Activated CD4-positive, alpha-beta T cell treated with anti-CD3 and anti-CD28 coated beads, Interleukin-2, amount 50 U/mL, for 4 hours (primary cell): ENCODE data around the gene RAB5B.
"Not testable (repeated sequence)": the region's sequence is repeated elsewhere in the genome, so short reads cannot be mapped to it uniquely, and the experiment has no call there.

Source experiments
- DNase-seq, 2 experiments: peaks; one replicate each; pipeline ENCODE4 v3.0.0-alpha.2; 2020

The RAB5B gene

DNA sequence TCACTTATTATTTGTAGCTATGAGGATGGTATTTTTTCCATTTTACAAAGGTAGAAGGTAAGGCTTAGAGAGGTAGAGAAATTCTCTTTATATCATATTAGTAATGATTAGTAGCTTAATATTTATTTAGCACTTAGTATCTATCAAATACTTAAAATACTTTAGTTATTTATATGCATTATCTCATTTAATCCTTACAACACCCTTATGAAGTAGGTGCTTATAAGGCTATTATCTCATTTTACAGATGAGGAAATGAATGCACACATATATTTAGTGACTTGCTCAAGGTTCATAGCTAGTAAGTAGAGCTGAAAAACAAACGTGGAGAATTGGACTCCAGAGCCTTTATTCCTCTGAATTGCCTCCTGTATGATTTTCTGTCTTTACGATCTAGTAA is 11.0 kb downstream of the RAB5B start:
- DNase-seq: no peak

DNA sequence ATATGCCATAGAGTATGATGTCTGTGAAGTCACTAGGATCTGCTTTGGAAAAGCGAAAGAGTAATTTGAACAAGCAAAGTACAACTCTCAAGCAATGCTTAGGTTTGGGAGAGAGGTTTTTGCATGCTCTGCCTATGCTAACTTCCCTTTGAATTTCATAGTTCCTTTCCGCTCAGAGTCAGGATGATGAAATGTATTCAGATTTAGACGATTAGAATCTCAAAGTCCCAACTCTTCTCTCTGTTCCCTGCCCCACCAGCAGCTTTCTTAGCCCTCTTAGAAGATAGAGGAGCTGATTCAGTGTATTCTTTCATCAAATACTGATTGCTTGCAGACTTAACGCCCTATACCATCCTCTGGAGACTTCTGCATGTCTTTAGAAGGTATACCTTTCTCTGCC is 11.5 kb downstream of the RAB5B start:
- DNase-seq: no peak

- DNase-seq: not testable (repeated sequence)
Measured at GRCh38 chr12:55985976-55986375, 12.1 kb downstream of the RAB5B start.

DNA sequence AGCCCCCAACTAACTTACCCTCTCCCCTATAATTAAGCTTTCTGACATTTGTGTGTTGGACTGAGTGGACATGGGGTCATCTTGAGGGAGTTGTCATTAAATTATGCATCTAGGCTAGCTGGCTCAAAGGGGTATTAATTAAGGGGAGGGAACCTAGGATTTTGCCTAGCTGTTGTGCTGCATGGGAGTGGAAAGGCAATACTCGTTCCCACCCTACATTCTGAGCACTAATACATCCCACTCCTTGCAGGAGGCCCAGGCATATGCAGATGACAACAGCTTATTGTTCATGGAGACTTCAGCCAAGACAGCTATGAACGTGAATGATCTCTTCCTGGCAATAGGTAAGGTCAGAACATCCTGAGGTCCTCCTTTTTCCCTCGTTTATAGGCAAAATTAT is 17.2 kb downstream of the RAB5B start:
- DNase-seq: no peak

- no peak for DNase-seq
Measured at GRCh38 chr12:55993230-55993853, 19.5 kb downstream of the RAB5B start.

DNA sequence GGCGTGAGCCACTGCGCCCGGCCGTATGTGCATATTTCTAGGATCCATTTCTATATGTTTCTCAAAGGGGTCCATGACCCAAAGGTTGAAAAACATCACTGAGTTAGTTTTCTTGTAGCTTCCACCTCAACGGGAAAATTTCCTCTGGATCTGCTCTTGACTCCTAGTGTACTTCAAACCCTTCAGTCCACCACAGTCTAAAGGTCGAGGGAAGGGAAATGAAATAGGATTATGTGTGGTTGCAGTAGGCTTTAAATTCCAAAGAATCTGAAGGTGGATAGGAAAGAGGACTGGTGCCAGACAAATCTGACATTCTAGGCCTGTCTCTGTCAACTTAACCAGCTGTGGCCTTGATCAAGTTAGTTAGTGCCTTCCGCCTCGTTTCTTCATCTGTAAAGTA is 21.5 kb downstream of the RAB5B start:
- DNase-seq: no peak

GRCh38 chr12:55996201-55996714 is 22.4 kb downstream of the RAB5B start:
- peak; percentile 50 to 56 for DNase-seq

DNA sequence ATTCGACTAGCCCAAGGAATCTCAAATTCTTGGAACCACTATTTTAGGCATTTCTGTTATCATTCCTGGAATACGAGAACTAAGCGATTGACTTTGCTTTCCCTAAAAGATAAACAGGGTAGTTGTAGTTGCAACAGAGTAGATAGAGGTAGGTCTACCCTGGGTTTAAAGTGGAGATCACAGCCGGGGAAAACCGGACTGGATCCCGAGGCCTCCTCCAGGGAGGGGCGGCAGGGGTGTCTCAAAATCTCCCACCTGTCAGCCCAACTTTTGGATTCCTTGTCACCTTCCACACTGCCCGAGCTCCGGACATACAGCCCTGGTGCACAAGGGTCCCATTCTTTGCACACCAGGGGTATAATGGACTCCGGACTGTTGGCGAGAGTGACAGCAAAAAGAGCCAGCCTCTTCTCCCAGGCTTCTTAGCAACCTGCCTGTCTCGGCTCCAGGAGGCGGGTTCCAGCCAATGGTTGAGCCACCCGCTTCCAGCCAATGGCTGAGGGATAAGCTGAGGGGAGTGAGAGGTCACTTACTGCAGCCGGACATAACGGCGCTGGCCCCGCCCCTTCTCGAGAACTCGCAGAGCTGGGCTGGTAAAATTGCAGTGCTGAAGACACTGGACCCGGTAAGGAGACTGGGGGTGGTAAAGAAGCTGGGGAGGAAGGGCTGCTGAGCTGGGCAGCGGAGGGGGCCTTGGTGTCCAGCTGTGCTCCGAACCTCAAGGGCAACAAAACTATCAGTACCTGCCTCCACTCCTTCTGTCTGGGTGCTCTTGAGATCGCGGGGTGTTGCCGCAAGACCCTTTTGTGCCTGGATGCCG is 23.0 kb downstream of the RAB5B start, which contains the start of gene SUOX:
Gene SUOX (plus strand): TSS at position 562 of the 820 bp plus-strand sequence. CDS start 4,946 bp downstream, outside the sequence.
- no peak for DNase-seq

DNA sequence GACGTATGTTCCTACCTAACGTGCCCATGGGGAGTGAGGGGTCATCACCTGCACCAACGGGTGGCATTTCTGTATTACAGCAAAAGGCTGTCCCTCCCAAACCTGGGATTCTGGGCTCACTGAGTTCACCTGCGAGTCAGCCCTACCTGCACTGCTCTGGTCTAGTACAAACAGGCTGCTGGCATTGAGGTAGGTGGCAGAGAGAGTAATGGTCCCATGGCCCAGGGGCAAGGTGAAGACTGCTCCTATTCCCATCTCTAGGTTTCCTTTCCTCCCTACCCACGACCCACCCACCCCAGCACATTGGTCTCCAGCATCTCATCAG is 23.6 kb downstream of the RAB5B start:
- no peak for DNase-seq

- not testable (repeated sequence) for DNase-seq
Measured at GRCh38 chr12:55999522-55999921, 25.6 kb downstream of the RAB5B start.

DNA sequence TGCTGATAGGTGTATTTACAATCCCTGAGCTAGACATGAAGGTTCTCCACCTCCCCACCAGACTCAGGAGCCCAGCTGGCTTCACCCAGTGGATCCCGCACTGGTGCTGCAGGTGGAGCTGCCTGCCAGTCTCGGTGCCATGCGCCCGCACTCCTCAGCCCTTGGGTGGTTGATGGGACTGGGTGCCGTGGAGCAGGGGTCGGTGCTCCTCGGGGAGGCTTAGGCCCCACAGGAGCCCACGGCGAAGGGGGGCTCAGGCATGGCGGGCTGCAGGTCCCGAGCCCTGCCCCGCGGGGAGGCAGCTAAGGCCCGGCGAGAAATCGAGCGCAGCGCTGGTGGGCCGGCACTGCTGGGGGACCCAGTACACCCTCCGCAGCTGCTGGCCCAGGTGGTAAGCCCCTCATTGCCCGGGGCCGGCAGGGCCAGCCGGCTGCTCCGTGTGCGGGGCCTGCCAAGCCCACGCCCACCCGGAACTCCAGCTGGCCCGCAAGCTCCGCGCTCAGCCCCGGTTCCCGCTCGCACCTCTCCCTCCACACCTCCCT is 26.2 kb downstream of the RAB5B start:
- DNase-seq: not testable (repeated sequence)

- DNase-seq: no peak
Measured at GRCh38 chr12:56001487-56002100, 27.7 kb downstream of the RAB5B start.

DNA sequence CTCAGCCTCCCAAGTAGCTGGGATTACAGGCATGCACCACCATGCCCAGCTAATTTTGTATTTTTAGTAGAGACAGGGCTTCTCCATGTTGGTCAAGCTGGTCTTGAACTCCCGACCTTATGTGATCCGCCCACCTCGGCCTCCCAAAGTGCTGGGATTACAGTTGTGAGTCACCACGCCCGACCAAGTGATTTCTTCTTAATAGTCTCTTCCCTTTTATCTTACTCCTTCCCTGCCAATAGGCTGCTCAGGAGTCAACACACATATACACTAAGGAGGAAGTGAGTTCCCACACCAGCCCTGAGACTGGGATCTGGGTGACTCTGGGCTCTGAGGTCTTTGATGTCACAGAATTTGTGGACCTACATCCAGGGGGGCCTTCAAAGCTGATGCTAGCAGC is 29.5 kb downstream of the RAB5B start:
- not testable (repeated sequence) for DNase-seq

GRCh38 chr12:56004211-56004610 is 30.3 kb downstream of the RAB5B start:
- DNase-seq: no peak

DNA sequence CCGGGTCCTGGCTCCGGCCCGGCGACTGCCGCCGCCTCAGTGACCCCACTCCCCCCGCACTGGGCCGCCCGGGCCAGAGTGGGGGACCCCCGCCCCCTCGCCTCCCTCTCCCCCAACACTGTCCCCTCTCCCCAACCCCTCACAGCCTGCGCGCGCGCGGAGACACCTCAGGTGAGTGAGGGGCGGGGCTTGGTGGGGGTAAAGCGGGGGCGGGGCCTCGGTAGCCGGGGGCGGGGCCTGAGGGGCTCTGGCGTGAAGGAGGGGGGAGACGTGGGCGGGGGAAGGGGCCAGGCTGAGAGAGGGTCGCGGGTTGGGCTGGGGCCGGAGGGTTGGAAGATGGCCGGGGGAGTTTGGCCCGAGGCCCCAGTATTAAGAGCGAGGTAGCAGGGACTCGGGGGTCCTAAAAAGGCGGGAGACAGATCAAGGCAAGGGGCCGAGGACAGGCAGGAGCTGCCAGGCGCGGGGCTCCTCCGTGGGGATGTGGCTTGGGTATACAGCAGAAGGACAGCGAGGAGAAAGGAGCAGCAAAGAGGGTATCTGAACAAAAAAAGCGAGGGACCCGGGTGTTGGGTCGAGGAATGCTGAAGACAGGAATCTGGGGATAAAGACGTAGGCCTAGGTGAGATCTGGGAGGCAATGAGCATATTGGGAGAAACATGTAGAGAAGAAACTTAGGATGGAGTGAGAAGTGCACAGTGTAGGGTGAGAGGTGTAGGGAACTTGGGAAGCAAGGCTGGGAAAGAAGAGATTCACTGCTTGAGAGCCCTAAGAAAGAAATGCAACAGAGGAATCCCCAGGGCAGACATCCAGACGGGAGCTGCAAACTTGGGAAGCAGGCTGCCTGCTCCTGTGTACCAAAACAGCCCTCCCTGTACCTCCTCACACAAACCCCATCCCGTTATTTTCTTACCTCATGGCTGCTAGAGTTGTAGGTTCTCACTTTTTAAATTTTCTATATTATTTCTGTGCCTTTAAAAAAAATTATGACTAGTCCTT is 34.0 kb downstream of the RAB5B start:
- DNase-seq: peak; percentile 65 to 66

DNA sequence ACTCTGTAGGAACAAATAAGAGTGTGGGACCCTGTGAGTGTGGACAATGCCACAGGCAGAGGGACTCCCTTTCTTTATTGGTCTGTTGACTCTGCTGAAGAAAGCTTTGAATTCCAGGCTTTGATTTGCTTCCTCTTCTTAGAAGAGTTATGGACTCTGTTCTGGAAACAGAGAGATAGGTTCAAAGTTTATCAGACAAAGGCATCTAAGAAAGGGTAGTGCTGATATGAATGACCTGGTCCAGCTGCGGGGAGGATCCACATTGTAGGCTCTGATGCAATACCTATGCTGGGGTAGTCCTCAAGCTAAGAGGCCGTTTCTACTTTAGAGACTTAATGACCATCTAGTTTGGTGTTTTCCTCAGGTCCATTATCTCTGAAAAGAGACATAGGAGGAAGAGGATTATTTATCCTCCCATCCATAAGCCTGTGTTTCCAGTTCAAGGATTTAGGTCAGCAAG is 36.3 kb downstream of the RAB5B start:
- DNase-seq: no peak

DNA sequence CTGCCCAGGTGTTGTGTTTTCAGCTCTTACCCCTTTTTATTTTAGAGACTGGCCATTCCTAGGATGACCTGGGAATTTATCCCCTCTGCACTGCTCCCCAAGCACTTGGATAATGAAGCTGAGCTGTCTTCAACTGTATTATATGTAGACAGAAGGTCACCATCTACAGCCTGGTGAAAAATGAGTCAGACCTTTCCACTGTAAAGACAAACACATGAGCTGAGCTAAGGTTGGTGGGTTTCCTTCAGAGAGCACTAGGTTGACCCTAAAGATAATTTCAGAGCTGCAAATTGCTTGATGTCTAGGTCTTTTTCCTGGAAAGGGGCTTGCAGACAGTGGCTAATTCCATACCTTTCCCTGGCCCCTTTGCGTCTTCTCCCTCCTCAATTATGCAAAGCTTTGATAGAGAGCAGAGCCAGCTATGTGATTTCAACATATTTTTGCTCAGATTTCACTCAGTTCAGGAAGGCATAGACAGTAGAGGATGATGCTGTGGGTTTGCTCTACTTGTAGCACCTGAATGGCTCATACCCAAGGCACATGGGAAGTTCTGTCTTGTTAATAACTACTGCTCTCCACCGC is 37.7 kb downstream of the RAB5B start:
- no peak for DNase-seq

GRCh38 chr12:56013482-56013881 is 39.6 kb downstream of the RAB5B start:
- DNase-seq: no peak

- DNase-seq: no peak
Measured at GRCh38 chr12:56014205-56014604, 40.3 kb downstream of the RAB5B start.

DNA sequence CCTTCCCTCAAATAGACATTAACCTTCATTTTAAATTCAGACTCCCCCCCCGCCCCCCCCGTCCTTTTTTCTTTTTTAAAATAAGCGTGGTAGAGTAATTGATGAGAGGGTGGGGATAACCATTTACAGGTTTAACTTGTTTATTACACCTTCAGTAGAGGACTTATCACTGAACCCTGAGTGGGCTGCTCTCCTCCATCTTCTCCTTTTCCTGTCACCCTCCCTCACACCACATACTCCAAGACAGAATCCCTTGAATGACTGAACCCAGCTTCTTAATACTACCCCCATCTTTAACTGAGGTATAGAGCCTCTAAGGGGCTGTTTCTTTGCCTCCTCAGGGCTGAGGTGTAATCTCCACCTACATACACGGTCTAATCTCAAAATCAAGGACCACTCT is 43.3 kb downstream of the RAB5B start:
- DNase-seq: no peak

- DNase-seq: no peak
Measured at GRCh38 chr12:56018356-56018755, 44.5 kb downstream of the RAB5B start.
